Prostate gland (tissue), 2 donors: ENCODE data around the gene AFTPH. TPM values are rescaled to one million over a fixed set of nuclear protein-coding genes. Genes with fewer than 3 reads are reported as not detected.

Experiments used
- DNase-seq: peaks from one replicate; pipeline ENCODE4 v3.0.0-alpha.2; 2019; ENCODE audit warnings: low spot score
- H3K27ac ChIP-seq, 2 donors: fragments of 200-600 bp; sonication (generic); 2 replicates each; pipeline ENCODE4 v1.5.1; 2017 to 2019
- H3K27me3 ChIP-seq: fragments of 200-600 bp; sonication (generic); replicated peaks from 2 replicates; pipeline ENCODE4 v1.5.1; 2019; ENCODE audit not compliant: insufficient read depth
- H3K36me3 ChIP-seq, 2 donors: fragments of 200-600 bp; sonication (generic); 1 replicate in 1 of 2; 2 replicates in 1 of 2; pipeline versions ENCODE4 v1.5.1 to v1.8.1; 2017 to 2019
- H3K4me1 ChIP-seq: fragments of 200-600 bp; sonication (generic); replicated peaks from 2 replicates; pipeline ENCODE4 v1.5.1; 2019
- H3K4me3 ChIP-seq, 2 donors: fragments of 200-600 bp; sonication (generic); 2 replicates each; pipeline ENCODE4 v1.5.1; 2017 to 2019
- H3K9me3 ChIP-seq: fragments of 200-600 bp; sonication (generic); 2 replicates; pipeline ENCODE4 v1.5.1; 2017
- CTCF ChIP-seq, 4 experiments: fragments of 200-600 bp in 2 of 4; fragments of 450-650 bp in 2 of 4; sonication (generic) in 2 of 4; IDR thresholded peaks; 1 replicate in 3 of 4; 2 replicates in 1 of 4; pipeline ENCODE4 v1.5.1; 2016 to 2019; ENCODE audit warnings: antibody characterized with exemption in 4 of 4, mild to moderate bottlenecking in 2 of 4, moderate library complexity in 2 of 4
- POLR2A ChIP-seq: fragments of 450-650 bp; IDR thresholded peaks from one replicate; pipeline ENCODE4 v1.6.1; 2016; ENCODE audit warnings: antibody characterized with exemption, mild to moderate bottlenecking
- POLR2AphosphoS5 ChIP-seq: sonication (generic); formaldehyde crosslinking; IDR thresholded peaks from one replicate; pipeline ENCODE4 v1.6.1; 2017; ENCODE audit warnings: antibody characterized with exemption
- WGBS: methylation state at CpG from one replicate; pipeline ENCODE4 v1.1.5; 2018; 5-methylcytosine and 5-hydroxymethylcytosine counted together
- intact Hi-C: fragments of 100-400 bp; cut with DNase I; formaldehyde crosslinking; loops from one replicate; pipeline ENCODE4 v1.14.2; 2022
- total RNA-seq, 2 donors: library from RNA; depleted of rRNA; stranded (reverse); fragments of >200 nt; gene quantifications; one replicate each; pipeline ENCODE4 v1.1.0, GENCODE V29; 2016

The AFTPH gene
- total RNA-seq, 2 donors from 2014 or later, result 61.3 to 68.1 TPM

GRCh38 chr2:64630752-64631151 lies 106.6 kb downstream of the AFTPH start:
- Histone ChIP-seq H3K36me3 (peaks cover 0 to 2% of the 10 kb centered on the region in 2 donors), H3K27me3 (no peaks in the 10 kb centered on the region), H3K4me1 (peaks cover 3% of the 10 kb centered on the region), H3K9me3 (no peaks in the 10 kb centered on the region), H3K4me3 (no peak overlapping the region), H3K27ac (no peak overlapping the region)
- no peak for TF ChIP-seq POLR2AphosphoS5
- WGBS, result 95% methylated on average over 10 of the region's 10 CpGs
- DNase-seq, result no peak
- intact Hi-C loops, result no loop called here

GRCh38 chr2:64631771-64632170 lies 107.6 kb downstream of the AFTPH start:
- H3K27me3 ChIP-seq, result no peaks in the 10 kb centered on the region
- WGBS, result 82% methylated on average over 3 of the region's 3 CpGs
- intact Hi-C loops, result no loop called here
- peaks cover 3% of the 10 kb centered on the region for H3K4me1 ChIP-seq
- H3K36me3 ChIP-seq, result peaks cover 0 to 3% of the 10 kb centered on the region in 2 donors
- no peaks in the 10 kb centered on the region for H3K9me3 ChIP-seq
- DNase-seq, result no peak
- no peak for TF ChIP-seq POLR2A
- no peak for TF ChIP-seq POLR2AphosphoS5
- no peak for TF ChIP-seq CTCF (IDR thresholded peaks at IDR 0.05)
- no peak overlapping the region for H3K4me3 ChIP-seq
- H3K27ac ChIP-seq, result no peak overlapping the region

- intact Hi-C loops, result no loop called here
- peaks cover 3% of the 10 kb centered on the region for H3K4me1 ChIP-seq
Observed at GRCh38 chr2:64632835-64633819, 109.0 kb downstream of the AFTPH start.

GRCh38 chr2:64634345-64635267 lies 110.5 kb downstream of the AFTPH start:
- Histone ChIP-seq H3K36me3 (peaks cover 0 to 3% of the 10 kb centered on the region in 2 donors), H3K9me3 (no peaks in the 10 kb centered on the region), H3K4me1 (peaks cover 3% of the 10 kb centered on the region), H3K27ac (no peak overlapping the region), H3K27me3 (no peaks in the 10 kb centered on the region), H3K4me3 (no peak overlapping the region)
- TF ChIP-seq POLR2AphosphoS5, result no peak
- intact Hi-C loops, result no loop called here
- no peak for DNase-seq
- WGBS, result 91% methylated on average over 11 of the region's 11 CpGs

More at GRCh38 chr2:64632835-64633819, 109.0 kb downstream of the AFTPH start:
- no peaks in the 10 kb centered on the region for H3K9me3 ChIP-seq
- H3K36me3 ChIP-seq, result peaks cover 0 to 3% of the 10 kb centered on the region in 2 donors
- 34% methylated on average over 9 of the region's 9 CpGs for WGBS
- no peaks in the 10 kb centered on the region for H3K27me3 ChIP-seq
- TF ChIP-seq POLR2A (no peak), POLR2AphosphoS5 (peak; percentile 38), CTCF (IDR thresholded peaks at IDR 0.05) (no peak)
- H3K4me3 ChIP-seq, result no peak overlapping the region
- DNase-seq, result peak; percentile 45
- H3K27ac ChIP-seq, result no peak overlapping the region

- intact Hi-C loops, result no loop called here
- H3K36me3 ChIP-seq, result peaks cover 0 to 3% of the 10 kb centered on the region in 2 donors
- DNase-seq, result no peak
- no peaks in the 10 kb centered on the region for H3K9me3 ChIP-seq
- TF ChIP-seq POLR2AphosphoS5 (no peak), CTCF (IDR thresholded peaks at IDR 0.05) (no peak), POLR2A (no peak)
- peaks cover 3% of the 10 kb centered on the region for H3K4me1 ChIP-seq
- no peak overlapping the region for H3K4me3 ChIP-seq
- H3K27ac ChIP-seq, result no peak overlapping the region
- WGBS, result 64% methylated on average over 37 of the region's 38 CpGs
- H3K27me3 ChIP-seq, result no peaks in the 10 kb centered on the region
Observed at GRCh38 chr2:64635976-64636911, 112.1 kb downstream of the AFTPH start.
